HUES48 (cell line): Measurements from ENCODE around the gene ABCA4.

ENCODE experiments used
- H3K27ac ChIP-seq: one replicate; pipeline ENCODE4 v1.7.0; 2013; ENCODE audit warnings: low read depth, low read length, inconsistent platforms
- H3K27me3 ChIP-seq: 2 replicates; pipeline ENCODE4 v1.6.1; 2013; ENCODE audit warnings: mild to moderate bottlenecking, low read length; ENCODE audit not compliant: control insufficient read depth, insufficient read depth
- H3K36me3 ChIP-seq: 2 replicates; pipeline ENCODE4 v1.6.1; 2013; ENCODE audit warnings: low read length; ENCODE audit not compliant: control insufficient read depth, insufficient read depth
- H3K4me1 ChIP-seq: 2 replicates; pipeline ENCODE4 v1.6.1; 2013; ENCODE audit warnings: mild to moderate bottlenecking, low read length; ENCODE audit not compliant: control insufficient read depth, insufficient read depth
- H3K4me3 ChIP-seq: 2 replicates; pipeline ENCODE4 v1.5.1; 2013; ENCODE audit warnings: mild to moderate bottlenecking, low read depth, low read length
- H3K9ac ChIP-seq: 2 replicates; pipeline ENCODE4 v1.6.1; 2013; ENCODE audit warnings: mild to moderate bottlenecking, low read depth, low read length, moderate library complexity
- H3K9me3 ChIP-seq: 2 replicates; pipeline ENCODE4 v1.6.1; 2013; ENCODE audit warnings: low read length; ENCODE audit not compliant: control insufficient read depth, insufficient read depth

The ABCA4 gene

GRCh38 chr1:94079989-94080388 lies 41.0 kb downstream of the ABCA4 start:
- Histone ChIP-seq H3K4me3 (no peak overlapping the region), H3K27ac (no peak overlapping the region), H3K36me3 (no peaks in the 10 kb centered on the region), H3K9ac (no peak overlapping the region), H3K27me3 (no peaks in the 10 kb centered on the region; the same call in 1 of the 2 replicates), H3K4me1 (peaks cover 3% of the 10 kb centered on the region; the same call in 1 of the 2 replicates), H3K9me3 (no peaks in the 10 kb centered on the region)

DNA sequence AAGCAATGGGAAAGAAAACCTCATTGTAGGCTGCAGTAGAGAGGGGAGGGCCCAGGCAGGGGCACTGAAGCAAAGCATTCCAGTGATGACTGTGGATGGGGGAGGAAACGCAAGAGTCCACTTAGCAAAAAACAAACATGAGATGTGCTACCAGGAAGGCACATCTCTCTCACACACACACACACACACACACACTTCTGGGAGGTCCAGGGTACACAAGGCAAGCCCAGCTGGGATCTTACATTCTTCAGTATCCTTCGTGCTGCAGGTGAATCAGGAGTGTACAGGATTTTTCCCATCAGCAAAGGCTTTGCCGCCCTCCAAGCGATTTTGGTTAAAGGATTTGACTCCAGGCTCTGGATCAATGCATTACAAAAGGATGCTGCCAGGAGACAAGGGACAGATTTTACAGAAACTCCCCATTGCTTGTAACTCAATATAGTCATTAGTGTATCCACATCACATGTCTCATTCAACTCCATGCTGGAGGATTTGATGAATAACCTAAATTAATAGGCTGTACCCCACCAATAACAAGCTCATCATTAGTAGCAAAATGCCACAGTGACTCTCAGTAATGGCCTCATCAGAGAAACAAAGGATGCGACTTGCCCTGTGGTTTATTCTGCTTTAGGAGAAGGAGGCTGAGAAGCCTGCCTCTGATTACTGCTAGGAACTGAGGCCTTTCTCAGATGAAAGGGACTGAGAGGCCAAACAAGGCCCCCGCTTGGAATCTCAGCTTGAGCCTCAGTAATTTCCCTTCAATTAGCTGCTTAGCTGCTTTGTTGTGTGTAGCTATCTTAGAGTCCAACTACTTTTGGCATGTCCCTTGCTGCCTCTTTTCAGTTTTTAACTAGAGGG lies 41.6 kb downstream of the ABCA4 start:
- Histone ChIP-seq H3K9ac (no peak overlapping the region), H3K27ac (no peak overlapping the region), H3K9me3 (no peaks in the 10 kb centered on the region), H3K4me3 (no peak overlapping the region), H3K4me1 (peaks cover 3% of the 10 kb centered on the region; the same call in 1 of the 2 replicates), H3K27me3 (no peaks in the 10 kb centered on the region; the same call in 1 of the 2 replicates), H3K36me3 (no peaks in the 10 kb centered on the region)

DNA sequence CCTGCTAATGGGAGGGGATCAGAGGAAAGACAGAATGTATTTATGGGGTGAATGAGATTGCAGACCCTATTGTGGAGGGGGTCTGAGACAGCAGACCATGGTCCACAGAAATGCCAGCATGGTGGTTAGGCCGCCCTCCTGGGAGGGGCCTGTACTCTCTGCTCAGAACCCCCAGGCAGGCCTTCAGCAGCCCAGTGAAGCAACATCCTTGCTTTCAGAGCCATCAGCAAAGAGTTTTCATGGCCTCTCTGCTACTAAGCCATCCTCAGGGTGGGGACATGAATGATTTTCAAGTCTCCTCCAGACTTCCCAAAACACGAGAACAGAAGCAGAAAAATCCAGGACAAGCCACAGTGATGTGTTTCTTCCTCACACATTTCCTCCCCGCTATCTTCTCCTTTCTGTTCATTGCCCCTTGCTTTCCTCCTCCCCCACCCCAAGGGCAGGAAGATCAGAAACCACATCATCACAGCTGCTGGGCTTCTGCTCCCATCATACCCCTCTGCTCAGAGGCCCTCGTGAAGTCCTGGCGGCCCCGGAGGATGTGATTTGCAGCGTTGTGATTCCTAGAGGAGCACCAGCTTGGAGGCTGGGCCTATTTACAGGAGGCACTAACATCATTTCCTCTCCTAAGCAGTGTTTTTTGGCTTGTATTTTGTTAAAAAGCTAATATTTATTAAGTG lies 48.0 kb downstream of the ABCA4 start:
- Histone ChIP-seq H3K36me3 (no peaks in the 10 kb centered on the region), H3K4me1 (0 out of 2 replicates have a peak, but pooled peaks cover 11% of the 10 kb centered on the region), H3K27ac (no peak overlapping the region), H3K9me3 (no peaks in the 10 kb centered on the region), H3K4me3 (no peak overlapping the region), H3K9ac (no peak overlapping the region), H3K27me3 (peaks cover 44% of the 10 kb centered on the region)

GRCh38 chr1:94071976-94072375 lies 49.0 kb downstream of the ABCA4 start:
- Histone ChIP-seq H3K36me3 (no peaks in the 10 kb centered on the region), H3K27me3 (peaks cover 54% of the 10 kb centered on the region), H3K4me3 (no peak overlapping the region), H3K9me3 (no peaks in the 10 kb centered on the region), H3K4me1 (0 out of 2 replicates have a peak, but pooled peaks cover 11% of the 10 kb centered on the region), H3K9ac (no peak overlapping the region), H3K27ac (no peak overlapping the region)

DNA sequence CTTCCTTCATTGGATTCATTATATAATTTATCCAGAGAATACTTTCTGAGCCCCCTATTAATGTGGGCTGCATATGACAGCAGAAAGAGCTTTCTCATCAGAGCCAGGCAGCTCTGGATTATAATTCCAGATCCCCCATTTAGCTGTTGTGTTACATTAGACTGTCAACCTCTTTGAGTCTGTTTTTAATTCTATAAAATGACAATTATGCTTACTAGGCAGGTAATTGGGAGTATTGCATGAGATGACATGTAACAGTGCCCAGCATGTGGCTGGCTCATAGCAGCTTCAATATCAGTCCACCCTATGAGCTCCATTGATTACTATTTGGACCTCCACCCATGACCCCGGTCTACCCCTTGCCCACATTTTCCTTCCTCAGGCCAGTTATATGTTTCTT lies 49.6 kb downstream of the ABCA4 start:
- Histone ChIP-seq H3K9ac (no peak overlapping the region), H3K27ac (no peak overlapping the region), H3K4me1 (0 out of 2 replicates have a peak, but pooled peaks cover 11% of the 10 kb centered on the region), H3K9me3 (no peaks in the 10 kb centered on the region), H3K36me3 (no peaks in the 10 kb centered on the region), H3K27me3 (peaks cover 60% of the 10 kb centered on the region), H3K4me3 (no peak overlapping the region)

GRCh38 chr1:94070865-94071264 lies 50.1 kb downstream of the ABCA4 start:
- Histone ChIP-seq H3K27me3 (peaks cover 61% of the 10 kb centered on the region), H3K27ac (no peak overlapping the region), H3K4me1 (0 out of 2 replicates have a peak, but pooled peaks cover 11% of the 10 kb centered on the region), H3K36me3 (no peaks in the 10 kb centered on the region), H3K9ac (no peak overlapping the region), H3K9me3 (no peaks in the 10 kb centered on the region), H3K4me3 (no peak overlapping the region)

DNA sequence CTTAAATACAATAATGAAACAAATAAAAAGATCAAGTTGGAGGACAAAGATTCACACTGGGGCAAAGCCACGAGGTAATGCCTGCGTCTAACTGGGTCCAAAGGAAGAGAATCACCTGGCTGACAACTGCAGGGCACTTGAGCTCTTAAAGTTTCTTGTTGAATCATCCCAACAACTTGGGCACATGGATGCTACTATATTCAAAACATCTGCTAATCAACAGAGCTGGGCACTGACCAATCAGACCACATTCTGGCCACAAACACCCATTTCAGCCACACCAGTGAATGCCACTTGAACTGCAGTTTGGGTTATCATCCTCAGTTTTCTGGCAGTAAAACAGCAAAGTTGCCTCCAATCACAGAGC lies 51.0 kb downstream of the ABCA4 start:
- Histone ChIP-seq H3K4me3 (no peak overlapping the region), H3K4me1 (0 out of 2 replicates have a peak, but pooled peaks cover 11% of the 10 kb centered on the region), H3K27me3 (peaks cover 67% of the 10 kb centered on the region), H3K9ac (no peak overlapping the region), H3K9me3 (no peaks in the 10 kb centered on the region), H3K36me3 (no peaks in the 10 kb centered on the region), H3K27ac (no peak overlapping the region)

DNA sequence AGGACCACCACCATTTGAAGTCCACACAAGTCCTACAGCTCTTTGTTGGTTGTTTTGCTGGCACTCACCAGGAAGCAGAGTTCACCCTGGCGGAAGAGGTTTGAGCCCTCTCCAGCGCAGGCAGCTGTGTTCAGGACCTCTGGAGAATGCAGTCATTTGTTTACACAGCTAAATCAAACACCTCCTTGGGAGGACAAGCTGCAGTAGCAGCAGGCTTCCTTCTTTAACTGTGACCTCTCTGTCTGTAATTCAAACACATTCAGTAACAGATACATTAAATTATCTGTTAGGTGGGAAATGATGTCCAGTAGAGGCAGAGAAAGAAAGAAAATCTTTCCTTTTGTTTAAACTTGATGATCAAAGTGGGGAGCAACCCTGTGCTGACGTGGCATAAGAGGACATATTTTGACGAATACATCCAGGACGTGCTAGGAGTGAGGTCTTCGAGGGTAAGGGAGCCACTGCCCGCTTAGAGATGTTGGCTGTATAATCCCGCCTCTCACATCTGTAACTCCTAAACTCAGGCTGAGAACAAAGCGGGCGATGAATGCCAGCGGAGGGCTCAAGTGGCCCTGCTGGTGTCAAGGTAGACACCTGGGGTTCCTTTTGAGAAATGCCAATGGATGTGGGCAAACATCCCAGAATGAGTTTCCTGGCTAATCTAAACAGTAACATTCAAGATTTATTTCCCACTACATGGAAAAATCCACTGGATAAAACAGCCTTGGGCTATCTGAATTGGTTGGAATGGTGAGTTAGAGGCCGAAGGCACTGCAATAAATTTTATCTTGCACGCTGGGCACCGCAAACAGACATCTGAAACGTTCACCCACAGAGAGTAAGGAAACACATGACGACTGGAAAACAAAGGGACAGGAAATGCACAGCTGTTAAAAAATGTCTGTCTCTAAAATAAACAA lies 51.7 kb downstream of the ABCA4 start:
- H3K9ac ChIP-seq: no peak overlapping the region
- no peak overlapping the region for H3K4me3 ChIP-seq
- peak overlapping the region; percentile 52 for H3K27ac ChIP-seq
- H3K4me1 ChIP-seq: peaks cover 11% of the 10 kb centered on the region; the same call in 1 of the 2 replicates
- no peaks in the 10 kb centered on the region for H3K9me3 ChIP-seq
- no peaks in the 10 kb centered on the region for H3K36me3 ChIP-seq
- H3K27me3 ChIP-seq: peaks cover 71% of the 10 kb centered on the region

DNA sequence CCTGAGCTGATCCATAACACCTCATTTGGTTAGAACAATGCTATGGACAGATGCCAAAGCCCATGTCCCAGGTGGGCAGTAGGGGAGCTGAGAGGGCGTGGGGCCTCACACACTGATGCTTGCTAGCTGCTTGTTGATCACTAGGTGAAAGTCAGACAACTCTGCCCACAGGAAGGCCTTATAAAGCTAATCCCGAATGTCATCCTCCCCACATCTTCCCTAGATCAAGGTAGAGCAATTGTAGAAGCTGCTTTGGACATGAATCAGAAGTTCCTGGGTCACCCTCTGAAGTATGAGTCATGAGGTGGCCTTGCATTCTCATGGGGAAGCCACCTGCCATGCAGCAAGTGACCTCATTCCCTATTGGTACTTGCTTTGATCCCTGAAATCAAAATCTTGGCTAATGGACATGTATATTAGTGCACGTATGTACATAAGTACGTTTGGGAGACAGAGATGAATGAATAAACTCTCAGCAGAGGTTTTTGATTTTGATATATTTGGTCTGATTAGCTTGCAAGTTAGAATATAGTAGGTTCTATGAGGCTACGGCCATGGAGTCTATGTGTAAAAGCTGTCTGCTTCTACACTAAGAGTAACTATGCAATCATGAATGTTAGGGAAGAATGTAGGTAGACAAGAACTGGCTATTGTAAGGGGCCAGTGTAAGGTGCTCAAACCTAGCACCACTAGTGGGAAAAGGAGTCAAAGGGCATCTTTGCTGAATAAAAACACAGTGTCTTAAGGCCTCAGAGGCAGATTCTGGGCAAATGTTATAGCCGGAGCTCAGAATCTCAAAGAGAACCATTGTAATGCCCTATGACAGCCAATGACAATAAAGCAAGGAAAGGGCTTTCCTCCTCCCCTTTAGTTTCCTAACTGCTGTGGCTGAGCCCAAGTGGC lies 52.6 kb downstream of the ABCA4 start:
- H3K27ac ChIP-seq: peak overlapping the region; percentile 52
- no peak overlapping the region for H3K4me3 ChIP-seq
- H3K36me3 ChIP-seq: no peaks in the 10 kb centered on the region
- no peak overlapping the region for H3K9ac ChIP-seq
- peaks cover 11% of the 10 kb centered on the region; the same call in 1 of the 2 replicates for H3K4me1 ChIP-seq
- peaks cover 76% of the 10 kb centered on the region for H3K27me3 ChIP-seq
- H3K9me3 ChIP-seq: no peaks in the 10 kb centered on the region

DNA sequence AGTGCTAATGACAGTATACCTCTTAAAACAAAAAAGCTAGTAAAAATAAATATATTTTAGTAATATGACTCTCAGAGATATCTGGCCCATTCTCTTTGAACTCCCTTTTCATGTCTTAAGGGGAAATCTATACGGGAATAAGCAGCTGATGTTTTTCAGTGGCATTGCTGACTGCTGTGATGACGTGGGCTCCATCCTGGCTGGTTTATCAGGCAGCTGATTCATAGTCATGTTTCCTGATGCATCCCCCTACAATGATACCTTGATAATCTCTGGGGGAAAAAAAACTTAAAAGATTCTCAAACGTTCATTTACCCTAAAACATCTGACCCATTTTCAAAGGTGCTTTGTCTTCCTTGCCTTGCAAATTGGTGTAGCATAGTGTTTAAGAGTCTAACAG lies 53.8 kb downstream of the ABCA4 start:
- H3K9me3 ChIP-seq: no peaks in the 10 kb centered on the region
- no peak overlapping the region for H3K9ac ChIP-seq
- H3K4me1 ChIP-seq: peaks cover 11% of the 10 kb centered on the region; the same call in 1 of the 2 replicates
- no peak overlapping the region for H3K4me3 ChIP-seq
- H3K27ac ChIP-seq: peak overlapping the region; percentile 38
- H3K27me3 ChIP-seq: peaks cover 75% of the 10 kb centered on the region
- no peaks in the 10 kb centered on the region for H3K36me3 ChIP-seq
